HG02852 (cell line): ENCODE data around the gene MARCHF3.

Experiments used
- ATAC-seq: cut with Tn5 transposase; IDR thresholded peaks from one replicate; pipeline ENCODE4 v1.9.1; 2021; ENCODE audit warnings: mild to moderate bottlenecking, moderate library complexity; ENCODE audit not compliant: unreplicated experiment

The MARCHF3 gene

DNA sequence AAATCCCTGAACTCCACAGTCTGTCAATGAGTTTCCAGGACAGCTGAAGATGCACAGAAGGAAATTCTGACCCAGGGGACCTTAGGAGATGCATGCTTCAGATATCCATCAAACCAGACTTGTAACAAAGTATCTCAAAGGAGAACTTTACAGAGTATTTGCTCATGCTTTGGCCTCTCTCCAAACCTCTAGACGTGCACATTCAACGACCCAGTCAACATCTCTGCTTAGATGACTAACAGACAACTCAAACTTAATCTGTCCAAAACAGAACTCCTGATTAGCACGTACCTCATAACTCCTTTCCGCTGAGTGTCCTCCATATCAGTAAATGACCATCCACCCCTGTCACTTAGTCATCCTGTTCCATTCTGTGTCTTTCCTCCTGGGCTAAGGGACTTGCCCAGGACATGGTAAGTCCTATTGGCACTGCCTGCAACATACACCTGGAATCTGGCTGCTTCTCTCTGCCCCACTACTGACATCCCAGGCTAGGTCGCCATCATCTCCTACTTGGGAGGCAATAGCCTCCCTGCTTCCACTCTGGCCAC lies 146.0 kb downstream of the MARCHF3 start:
- no peak for ATAC-seq

DNA sequence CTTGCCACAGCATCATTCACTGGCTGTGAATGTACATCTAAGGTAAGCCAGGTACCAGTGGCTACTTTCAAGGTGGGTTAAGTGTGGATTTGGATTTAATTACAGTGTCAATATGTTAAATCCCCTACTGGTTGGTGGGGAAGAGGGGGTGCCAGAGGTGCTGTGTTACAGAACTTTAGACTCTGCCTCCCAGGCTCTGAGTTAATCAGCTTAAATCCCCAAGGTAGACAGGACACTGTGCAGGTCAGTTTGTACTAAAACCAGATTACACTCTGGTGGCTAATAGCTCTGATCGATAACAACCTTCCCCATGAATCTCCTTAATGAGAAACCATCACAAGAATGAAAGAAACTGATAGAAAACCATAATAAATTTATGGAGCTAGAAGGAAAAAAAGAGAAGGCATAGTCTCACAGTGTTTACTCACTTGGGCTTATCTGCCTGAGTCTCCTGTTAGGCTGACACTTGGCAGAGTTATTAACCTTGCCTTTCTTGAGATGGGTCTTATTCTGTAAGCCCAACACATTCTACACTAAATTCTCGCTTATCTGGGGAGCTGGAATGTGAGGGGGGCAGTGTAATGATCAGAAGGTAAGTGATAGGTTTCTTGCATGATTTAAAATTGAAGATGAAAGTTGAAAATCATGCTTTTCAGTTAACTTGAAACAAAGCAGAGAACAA lies 146.7 kb downstream of the MARCHF3 start:
- ATAC-seq, result no peak

DNA sequence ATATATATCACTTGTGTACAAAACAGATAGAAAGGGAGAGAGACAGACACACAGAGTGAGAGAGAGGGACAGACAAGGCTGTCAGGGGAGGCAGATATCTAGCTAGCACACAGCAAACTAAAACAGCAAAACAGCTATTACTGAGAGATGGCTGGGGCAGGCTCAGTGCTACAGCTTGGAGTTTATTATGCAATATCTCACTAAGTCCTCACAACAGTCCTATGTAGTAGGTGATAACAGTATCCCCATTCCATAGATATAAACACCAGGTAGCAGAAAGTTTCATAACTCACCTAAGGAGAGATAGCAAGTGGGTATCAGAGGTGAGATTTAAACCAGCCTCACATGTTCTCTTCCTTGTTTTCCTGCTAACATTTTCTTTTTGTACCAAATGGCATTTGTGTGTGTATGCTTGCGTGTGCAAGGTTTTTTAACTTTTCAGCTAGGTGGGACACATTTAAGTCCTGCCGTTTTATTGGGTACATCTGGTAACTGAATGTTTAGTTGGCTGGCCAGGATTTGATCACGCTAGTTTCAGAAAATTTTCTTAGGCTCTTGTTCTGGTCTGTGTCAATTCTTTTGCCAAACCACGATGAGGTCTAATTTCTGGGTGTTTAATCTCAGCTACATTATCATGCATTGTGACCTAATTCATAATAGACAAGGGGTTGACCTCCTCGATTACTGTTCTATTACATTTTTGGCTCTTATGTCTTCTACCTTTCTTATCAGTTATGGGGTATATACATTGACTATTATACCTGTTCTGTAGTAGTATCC lies 148.3 kb downstream of the MARCHF3 start:
- ATAC-seq, result no peak

DNA sequence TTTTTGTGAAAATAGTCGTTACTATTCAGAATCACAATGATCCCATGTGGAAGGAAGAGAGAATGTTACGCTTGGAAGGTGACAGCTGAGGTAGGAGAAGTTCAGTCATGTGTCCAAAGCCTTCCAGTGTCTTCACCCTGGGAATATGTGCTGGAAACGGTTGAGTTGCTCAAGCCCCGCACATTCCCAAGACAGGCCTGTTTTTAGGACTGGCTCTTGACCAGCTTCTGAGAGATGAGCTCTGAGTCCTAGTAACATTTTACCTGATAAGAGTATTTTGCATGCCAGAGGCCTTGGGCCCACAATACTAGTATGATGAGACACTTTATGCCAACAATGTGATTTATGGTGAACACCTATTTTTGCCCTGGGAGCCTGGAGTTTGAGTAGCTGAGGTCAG lies 151.7 kb downstream of the MARCHF3 start:
- no peak for ATAC-seq

DNA sequence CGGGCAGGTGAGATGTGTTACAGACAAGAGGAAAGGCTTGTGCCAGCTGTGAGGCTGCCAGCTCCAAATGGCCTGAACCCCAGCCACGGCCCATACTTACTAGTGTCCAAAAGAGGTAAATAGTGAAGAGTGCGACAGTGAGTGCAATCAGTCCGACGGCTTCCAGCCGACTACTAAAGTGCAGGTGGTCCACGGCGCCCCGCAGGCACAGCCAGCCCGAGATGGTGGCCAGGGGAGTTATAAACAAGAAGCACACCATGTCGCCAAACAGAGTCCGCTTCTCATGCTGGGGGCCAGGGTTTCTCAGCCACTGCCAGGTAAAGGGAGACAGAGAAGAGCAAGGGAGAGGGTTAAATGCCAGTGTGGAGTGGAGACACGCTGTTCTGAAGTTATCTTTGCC lies 152.3 kb downstream of the MARCHF3 start:
- ATAC-seq, result no peak

- no peak for ATAC-seq
Measured at GRCh38 chr5:126877602-126878001, 152.8 kb downstream of the MARCHF3 start.

DNA sequence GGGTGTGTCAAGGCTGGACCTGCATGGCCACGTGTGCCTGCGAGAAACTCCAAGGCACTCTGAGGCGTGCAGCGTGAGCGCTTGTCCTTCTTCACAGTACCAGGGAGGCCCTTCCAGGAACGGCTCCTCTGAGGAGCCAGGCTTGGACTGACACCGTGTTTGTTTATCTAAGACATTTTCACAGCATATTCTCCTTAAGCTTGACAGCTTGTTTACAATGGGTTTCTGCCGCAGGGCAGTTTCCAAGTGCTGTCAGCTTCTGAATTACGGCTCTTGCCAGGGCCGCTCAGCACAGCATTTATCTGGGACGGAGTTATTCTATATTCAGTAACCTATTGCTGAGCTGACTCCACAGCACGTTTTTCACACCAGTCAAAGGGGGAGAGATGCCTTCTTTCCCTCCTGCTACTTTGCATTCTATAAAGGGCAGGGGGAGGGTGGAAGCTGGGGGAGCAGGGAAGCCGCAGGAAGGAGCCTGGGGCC lies 155.0 kb downstream of the MARCHF3 start:
- ATAC-seq, result no peak

DNA sequence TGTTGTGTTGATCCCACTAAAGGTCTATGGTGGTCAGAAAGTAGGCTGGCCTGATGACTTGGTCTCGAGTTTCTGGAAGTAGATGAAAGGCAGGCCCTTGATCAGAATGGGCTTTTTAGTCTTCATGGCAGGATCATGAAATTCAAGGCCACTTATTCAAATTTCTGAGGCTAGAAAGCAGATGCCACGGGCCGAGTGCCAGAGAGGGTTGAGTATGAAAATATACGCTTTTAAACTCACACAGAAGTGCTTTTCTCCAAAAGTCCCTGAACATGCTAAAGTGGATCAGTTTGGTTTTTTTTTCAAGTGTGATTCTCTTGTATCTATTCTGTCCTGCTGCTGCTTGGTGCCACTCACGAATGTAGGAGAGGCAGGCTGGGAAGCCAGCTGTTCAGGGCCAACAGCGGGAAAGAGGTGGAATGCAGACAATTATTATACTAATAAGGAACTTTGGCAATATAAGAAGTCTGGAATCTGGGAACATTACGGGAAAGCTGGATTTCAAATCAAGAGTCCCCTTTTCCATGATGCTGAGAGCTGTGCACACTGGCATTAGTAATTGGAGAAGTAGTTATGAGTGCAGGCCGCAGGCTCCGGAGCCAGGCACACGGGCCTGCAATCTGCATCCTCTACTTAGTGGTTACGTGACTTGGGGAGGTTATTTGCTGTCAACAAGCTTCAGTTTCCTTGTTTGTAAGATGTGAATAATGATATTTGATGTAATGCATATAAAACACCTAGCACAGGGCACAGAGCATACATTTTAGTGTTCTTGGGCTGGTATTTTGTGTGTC lies 157.6 kb downstream of the MARCHF3 start:
- ATAC-seq, result no peak

DNA sequence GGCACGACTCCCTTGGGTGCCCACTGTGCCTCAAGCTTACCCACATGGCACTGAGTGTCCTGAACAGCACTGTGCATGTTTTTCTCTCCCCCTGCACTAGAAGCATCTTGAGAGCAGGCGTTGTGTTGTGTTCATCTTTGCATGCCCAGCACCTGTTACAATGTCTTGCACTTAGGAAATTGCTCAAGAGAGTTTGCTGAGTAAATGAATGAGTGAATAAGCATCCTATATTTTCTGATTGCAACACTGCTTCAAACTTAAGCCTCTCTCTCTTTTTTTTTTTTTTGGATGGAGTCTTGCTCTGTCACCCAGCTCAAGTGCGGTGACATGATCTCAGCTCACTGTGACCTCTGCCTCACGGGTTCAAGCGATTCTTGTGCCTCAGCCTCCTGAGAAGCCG lies 158.9 kb downstream of the MARCHF3 start:
- ATAC-seq, result no peak

- ATAC-seq, result peak; percentile 71
Measured at GRCh38 chr5:126869005-126869451, 161.3 kb downstream of the MARCHF3 start.

GRCh38 chr5:126868338-126869004 lies 161.9 kb downstream of the MARCHF3 start:
- no peak for ATAC-seq

- ATAC-seq, result no peak
Measured at GRCh38 chr5:126866851-126867636, 163.3 kb downstream of the MARCHF3 start.

DNA sequence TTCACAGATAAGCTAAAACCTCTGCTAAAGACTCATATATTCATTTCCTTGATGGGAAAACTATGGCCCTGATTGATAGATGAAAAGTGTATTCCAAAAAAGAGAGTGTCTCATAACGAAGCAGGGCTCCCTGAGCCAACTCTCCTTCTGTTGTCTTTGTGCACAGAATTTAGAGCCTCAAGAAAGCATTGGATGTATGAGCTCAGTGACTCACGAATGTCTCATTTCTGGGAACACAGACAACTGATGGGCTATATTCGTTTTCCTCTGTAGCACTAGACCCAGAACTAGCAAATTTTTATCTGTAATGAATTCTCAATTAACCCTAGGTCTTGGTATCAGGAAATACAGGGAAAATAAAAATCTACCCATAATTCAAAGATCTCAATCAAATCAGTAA lies 165.1 kb downstream of the MARCHF3 start:
- no peak for ATAC-seq

DNA sequence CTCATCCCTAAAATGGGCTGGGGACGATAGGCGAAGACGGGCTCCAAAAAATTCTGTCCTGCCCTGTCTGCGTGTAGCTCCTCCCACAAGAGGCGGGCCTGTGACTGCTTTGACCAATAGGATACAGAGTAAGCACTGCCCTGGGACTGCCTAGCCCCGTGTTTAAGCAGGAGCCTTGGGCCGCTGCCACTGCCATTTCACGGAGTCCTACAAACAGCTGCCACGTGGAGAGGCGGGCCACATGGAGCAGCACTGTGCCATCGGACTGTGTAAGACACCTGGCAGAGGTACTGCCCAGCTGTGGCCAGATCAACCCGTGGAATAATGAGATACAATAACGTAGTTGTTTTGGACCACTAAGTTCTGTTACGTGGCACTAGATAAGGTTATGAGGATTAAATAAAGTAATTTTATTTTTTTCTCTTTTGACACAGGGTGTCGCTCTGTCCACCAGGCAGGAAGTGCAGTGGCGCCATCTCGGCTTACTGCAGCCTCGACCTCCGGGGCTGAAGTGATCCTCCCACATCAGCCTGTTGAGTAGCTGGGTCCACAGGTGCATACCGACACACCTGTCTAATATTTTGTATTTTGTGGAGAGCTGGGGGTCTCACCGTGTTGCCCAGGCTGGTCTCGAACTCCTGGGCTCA lies 166.2 kb downstream of the MARCHF3 start:
- no peak for ATAC-seq

GRCh38 chr5:126863402-126863801 lies 167.0 kb downstream of the MARCHF3 start:
- no peak for ATAC-seq

DNA sequence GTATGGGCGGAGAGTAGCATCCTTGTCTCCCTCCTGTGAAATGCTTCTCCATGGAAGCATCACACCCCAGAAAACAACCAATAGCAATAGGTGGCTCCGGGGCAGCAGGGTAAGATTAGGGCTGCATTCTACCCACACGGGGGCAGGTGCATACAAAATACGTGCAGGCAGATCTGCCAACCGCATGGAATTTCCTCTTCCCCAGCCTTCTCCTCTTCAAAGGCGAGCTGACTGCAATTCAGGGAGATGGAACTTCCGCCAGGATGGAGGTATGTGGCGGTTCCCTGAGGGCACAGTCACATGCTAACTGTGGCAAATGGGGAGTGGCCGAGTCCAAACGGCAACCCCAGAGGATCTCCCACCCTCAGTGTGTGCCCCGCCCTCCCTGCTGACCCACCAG lies 171.9 kb downstream of the MARCHF3 start:
- ATAC-seq, result no peak

DNA sequence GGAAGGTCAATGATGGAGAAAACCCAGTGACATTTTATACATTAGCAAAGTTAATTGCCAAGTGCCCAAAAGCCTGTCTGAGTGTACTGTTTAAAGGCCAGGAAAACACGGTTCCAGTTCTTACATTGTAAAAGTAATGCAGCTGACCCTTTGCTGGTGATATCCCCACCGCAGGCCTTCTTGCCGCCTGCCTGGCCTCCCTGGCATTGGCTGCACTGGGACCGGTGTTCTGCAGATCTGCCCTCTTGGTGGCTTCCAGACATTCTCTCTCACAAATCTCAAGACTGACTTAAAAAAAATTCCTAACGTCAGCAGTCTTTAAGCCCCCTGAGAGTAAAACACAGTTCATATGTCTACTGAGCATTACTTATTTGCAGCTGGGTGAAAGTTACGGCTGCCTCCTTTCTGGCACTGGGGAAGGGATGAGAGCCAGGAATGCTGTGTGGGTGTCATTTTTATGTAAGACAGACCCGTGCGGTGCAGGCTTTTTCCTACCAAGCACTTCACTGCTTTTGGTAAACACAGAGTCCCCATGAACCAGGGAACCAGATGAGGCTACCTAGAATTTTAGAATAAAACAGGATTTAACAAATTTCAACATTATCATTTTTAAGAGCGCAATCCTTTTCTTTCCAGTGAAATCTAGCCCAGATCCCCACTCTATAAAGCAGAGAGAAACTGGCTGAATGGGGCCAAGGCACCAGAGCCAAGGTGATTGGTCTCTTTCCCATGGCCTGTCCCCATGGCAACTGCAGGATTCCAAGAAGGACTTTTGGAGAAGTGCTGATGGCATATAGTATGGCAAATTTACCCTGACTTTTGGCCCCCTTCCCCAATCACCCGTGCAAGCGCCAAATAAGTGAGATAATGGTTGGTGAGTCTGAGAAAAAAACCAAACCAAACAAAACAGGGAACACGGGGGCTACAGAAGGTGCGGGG lies 172.6 kb downstream of the MARCHF3 start:
- ATAC-seq, result no peak

DNA sequence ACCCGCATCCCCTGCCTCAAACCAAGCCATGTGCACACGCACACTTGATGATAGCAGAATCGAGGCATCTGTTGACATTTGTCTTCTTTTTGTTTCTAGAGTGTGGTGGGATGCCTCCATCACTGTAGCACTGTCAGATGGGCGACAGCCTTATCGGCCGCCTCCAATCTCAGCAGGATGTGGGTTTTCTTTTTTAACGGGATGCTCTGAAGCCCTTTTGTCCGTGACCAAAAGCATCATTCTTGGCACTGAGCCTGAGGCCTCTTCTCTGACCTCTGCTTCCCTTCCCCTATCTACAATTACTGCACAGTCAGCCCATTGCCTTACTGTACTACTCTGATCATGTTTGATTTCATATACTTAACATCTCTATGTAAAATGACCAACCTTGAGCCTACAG lies 175.1 kb downstream of the MARCHF3 start:
- no peak for ATAC-seq
